HK-2 (cell line): ENCODE results near the gene ZNF575.

Experiments used
- DNase-seq: peaks from one replicate; pipeline ENCODE4 v3.0.0-alpha.2; 2018; ENCODE audit not compliant: unreplicated experiment

ZNF575 gene

GRCh38 chr19:43574424-43575155 is 41.6 kb downstream of the ZNF575 start:
- DNase-seq: peak; percentile 83

- DNase-seq: peak; percentile 95
Measured at GRCh38 chr19:43575156-43575950, 42.4 kb downstream of the ZNF575 start, which contains the start of the genes PINLYP and XRCC1. Gene PINLYP, plus strand, starts transcription at chr19:43575801. Its CDS starts 1,391 bp downstream, at chr19:43577192. Gene XRCC1, minus strand, starts transcription at chr19:43575527. Its CDS starts 69 bp downstream, at chr19:43575458.

- no peak for DNase-seq
Measured at GRCh38 chr19:43575955-43576878, 43.2 kb downstream of the ZNF575 start.

GRCh38 chr19:43578787-43579186 is 45.8 kb downstream of the ZNF575 start:
- DNase-seq: no peak

GRCh38 chr19:43581467-43581866 is 48.5 kb downstream of the ZNF575 start:
- no peak for DNase-seq

GRCh38 chr19:43582495-43582894 is 49.5 kb downstream of the ZNF575 start:
- DNase-seq: no peak

GRCh38 chr19:43584484-43584883 is 51.5 kb downstream of the ZNF575 start:
- peak; percentile 32 for DNase-seq
